HL-60 (cell line): ENCODE results near the gene DUSP7.
"Not testable (repeated sequence)": the region's sequence is repeated elsewhere in the genome, so short reads cannot be mapped to it uniquely, and the experiment has no call there.

Experiments used
- DNase-seq, 2 experiments: peaks; one replicate each; pipeline ENCODE4 v3.0.0-alpha.2; 2010 to 2020; ENCODE audit warnings: low read depth in 1 of 2, low spot score in 1 of 2
- H3K27ac ChIP-seq: fragments of 250-450 bp; sonication (Bioruptor Pico); replicated peaks from 2 replicates; pipeline ENCODE4 v1.5.1; 2020; ENCODE audit warnings: mild to moderate bottlenecking, moderate library complexity
- H3K27me3 ChIP-seq: fragments of 250-450 bp; sonication (Bioruptor Pico); 2 replicates; pipeline ENCODE4 v1.5.1; 2021; ENCODE audit warnings: mild to moderate bottlenecking, moderate library complexity; ENCODE audit not compliant: insufficient read depth, poor library complexity, severe bottlenecking
- H3K4me3 ChIP-seq: replicated peaks from 2 replicates; pipeline ENCODE4 v1.5.1; 2011; ENCODE audit warnings: mild to moderate bottlenecking, control low read depth, low read length; ENCODE audit not compliant: insufficient read depth
- GABPA ChIP-seq: IDR thresholded peaks from 2 replicates; pipeline ENCODE4 v1.6.1; 2012; ENCODE audit warnings: low read depth
- POLR2AphosphoS5 ChIP-seq: IDR thresholded peaks from 2 replicates; pipeline ENCODE4 v1.6.1; 2012; ENCODE audit warnings: low read depth
- REST ChIP-seq: IDR thresholded peaks from 2 replicates; pipeline ENCODE4 v1.6.1; 2012; ENCODE audit warnings: low read depth; ENCODE audit not compliant: insufficient replicate concordance
- SPI1 ChIP-seq: IDR thresholded peaks from 2 replicates; pipeline ENCODE4 v1.6.1; 2012; ENCODE audit warnings: low read depth, mild to moderate bottlenecking, borderline replicate concordance
- TF ChIP-seq, protein P1 (sequence below): IDR thresholded peaks from one replicate; pipeline ENCODE4 v1.5.1; 2011; ENCODE audit warnings: low read length, control low read depth, inconsistent platforms; ENCODE audit not compliant: insufficient read depth

The DUSP7 gene

DNA sequence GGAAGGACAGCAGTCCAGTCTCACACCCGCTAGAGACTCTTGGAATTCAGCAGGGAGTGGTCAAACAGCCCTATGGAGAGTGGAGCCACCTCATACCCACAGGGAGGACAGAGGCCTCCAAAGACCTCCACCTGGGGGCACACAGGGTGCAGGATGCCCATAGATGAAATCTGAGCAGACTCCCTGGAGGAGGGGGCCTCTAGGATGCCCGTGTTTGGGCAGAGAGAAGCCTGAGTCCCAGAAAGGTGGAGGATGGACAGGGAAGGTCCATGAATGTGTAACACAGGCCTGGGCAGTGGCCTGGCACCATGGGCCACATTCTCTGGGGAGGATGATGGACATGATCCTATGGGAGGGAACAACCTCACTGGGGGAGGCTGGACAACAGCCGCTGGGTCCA, 21.7 kb downstream of the DUSP7 start:
- Histone ChIP-seq H3K27ac (no peak overlapping the region), H3K27me3 (no peaks in the 10 kb centered on the region), H3K4me3 (no peak overlapping the region)
- TF ChIP-seq GABPA (no peak), SPI1 (no peak), POLR2AphosphoS5 (no peak), REST (no peak)
- TF ChIP-seq, protein P1, sequence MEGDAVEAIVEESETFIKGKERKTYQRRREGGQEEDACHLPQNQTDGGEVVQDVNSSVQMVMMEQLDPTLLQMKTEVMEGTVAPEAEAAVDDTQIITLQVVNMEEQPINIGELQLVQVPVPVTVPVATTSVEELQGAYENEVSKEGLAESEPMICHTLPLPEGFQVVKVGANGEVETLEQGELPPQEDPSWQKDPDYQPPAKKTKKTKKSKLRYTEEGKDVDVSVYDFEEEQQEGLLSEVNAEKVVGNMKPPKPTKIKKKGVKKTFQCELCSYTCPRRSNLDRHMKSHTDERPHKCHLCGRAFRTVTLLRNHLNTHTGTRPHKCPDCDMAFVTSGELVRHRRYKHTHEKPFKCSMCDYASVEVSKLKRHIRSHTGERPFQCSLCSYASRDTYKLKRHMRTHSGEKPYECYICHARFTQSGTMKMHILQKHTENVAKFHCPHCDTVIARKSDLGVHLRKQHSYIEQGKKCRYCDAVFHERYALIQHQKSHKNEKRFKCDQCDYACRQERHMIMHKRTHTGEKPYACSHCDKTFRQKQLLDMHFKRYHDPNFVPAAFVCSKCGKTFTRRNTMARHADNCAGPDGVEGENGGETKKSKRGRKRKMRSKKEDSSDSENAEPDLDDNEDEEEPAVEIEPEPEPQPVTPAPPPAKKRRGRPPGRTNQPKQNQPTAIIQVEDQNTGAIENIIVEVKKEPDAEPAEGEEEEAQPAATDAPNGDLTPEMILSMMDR, result no peak
- no peak for DNase-seq

DNA sequence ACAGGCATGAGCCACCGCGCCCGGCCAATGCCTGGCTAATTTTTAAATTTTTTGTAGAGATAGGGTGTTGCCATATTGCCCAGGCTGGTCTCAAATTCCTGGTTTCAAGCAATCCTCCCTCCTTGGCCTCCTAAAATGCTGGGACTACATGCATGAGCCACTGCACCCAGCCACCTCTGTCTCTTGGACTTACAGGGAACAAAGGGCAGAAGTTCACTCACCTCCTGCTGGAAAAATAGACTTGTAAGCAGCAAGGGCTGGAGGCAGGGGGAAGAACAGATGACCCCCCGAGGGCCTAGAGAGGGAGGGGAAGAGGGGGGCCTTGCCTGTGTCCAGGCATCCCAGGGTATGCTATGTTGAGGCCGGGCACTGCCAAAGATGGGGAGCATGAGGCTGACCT, 22.2 kb downstream of the DUSP7 start:
- no peak for TF ChIP-seq REST
- no peak for TF ChIP-seq SPI1
- TF ChIP-seq POLR2AphosphoS5, result no peak
- no peak for TF ChIP-seq GABPA
- TF ChIP-seq, protein P1, result no peak
- H3K27me3 ChIP-seq, result no peaks in the 10 kb centered on the region
- H3K4me3 ChIP-seq, result no peak overlapping the region
- H3K27ac ChIP-seq, result no peak overlapping the region
- no peak for DNase-seq

DNA sequence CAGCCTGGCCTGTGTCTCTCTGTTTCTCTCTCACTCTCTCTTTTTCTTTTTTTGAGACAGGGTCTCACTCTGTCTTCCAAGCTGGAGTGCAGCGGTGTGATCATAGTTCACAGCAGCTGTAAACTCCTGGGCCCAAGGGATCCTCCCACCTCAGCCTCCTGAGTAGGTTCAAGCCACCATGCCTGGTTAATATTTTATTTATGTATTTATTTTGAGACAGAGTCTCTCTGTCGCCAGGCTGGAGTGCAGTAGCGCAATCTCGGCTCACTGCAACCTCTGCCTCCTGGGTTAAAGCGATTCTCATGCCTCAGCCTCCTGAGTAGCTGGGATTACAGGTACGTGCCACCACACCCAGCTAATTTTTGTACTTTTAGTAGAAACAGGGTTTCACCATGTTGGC, 22.6 kb downstream of the DUSP7 start:
- not testable (repeated sequence) for H3K27me3 ChIP-seq, H3K4me3 ChIP-seq, H3K27ac ChIP-seq, DNase-seq

DNA sequence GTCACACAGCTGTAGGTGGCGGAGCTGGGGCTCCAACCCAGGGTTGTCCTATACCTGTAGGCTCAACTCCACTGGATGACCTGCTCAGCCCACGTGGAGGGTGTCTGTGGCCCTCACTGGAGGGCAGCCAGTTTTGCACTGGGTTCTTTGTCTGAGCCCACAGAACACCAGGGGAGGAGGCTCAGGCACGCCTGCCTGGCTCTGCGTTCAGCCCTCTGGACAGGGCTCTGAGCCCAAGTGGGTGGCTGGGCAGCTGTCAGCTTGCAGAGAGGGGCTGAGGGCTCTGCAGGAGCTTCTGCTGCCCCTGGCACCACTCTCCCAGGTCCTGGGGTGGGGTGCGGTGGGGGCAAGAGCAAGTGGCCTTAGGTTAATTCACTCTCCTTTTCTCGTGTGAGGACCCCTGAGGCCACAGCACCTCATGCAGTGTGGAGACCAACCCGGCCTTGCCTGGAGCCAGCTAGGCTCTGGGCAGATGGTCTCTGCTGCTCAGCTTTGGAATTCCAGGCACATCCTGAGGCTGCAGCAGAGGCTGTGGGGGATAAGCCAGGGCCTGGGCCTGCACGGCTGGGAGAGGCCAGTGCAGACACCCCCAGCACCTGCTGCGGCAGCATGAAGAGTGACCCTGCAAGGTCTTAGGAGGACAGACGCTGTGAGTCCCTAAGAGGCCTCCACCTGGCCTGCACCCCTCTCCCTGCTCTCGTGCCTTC, 23.5 kb downstream of the DUSP7 start:
- Histone ChIP-seq H3K4me3 (no peak overlapping the region), H3K27ac (no peak overlapping the region), H3K27me3 (no peaks in the 10 kb centered on the region)
- TF ChIP-seq GABPA, result no peak
- TF ChIP-seq POLR2AphosphoS5, result no peak
- TF ChIP-seq SPI1, result no peak
- TF ChIP-seq REST, result no peak
- TF ChIP-seq, protein P1, result no peak
- DNase-seq, result no peak
